NB4 (cell line): Measurements from ENCODE around the gene ULBP2.
"Not testable (repeated sequence)": the region's sequence is repeated elsewhere in the genome, so short reads cannot be mapped to it uniquely, and the experiment has no call there.

ENCODE experiments used
- CTCF ChIP-seq: IDR thresholded peaks from one replicate; pipeline ENCODE4 v1.5.1; 2012; ENCODE audit warnings: low read depth, low read length
- MAX ChIP-seq: IDR thresholded peaks from 2 replicates; pipeline ENCODE4 v1.6.1; 2011; ENCODE audit warnings: low read depth, low read length

DNA sequence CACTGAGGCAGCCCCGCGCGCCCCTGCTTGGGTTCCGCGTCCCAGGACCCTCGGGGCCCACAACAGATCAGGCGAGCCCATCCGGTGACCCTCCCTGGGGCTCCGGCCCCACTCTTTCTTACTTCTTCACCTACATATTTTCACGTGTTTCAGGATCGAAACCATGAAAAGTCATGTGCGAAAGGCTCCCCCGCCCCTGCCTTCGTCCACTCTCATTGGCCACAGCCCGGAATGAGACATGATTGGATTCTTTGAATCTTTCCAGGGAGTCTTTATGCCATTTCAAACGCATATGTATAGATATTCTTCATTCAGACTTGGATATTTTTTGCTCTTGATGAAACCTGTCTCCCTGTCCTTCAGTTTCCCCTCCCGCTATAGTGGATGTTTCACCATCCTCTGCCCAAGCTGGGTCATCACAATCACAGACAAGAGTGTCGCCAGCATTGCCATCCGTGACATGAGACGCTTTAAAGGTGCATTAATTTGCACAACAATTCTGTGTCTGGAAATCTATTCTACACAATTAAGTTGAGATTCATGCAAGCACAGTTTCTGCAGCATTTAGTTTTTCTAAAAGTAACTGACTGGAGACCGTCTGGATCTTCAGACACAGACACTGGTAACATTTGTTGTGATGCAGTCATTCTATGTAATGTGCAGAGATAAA lies 13.3 kb downstream of the ULBP2 start:
- TF ChIP-seq MAX, CTCF: not testable (repeated sequence)
